CD14-positive monocyte (primary cell): Measurements from ENCODE around the gene RANBP10. TPM values are rescaled to one million over a fixed set of nuclear protein-coding genes. Genes with fewer than 3 reads are reported as not detected.

Experiments used
- DNase-seq, 3 donors: peaks; one replicate each; pipeline ENCODE4 v3.0.0-alpha.2; 2011 to 2022
- H2AFZ ChIP-seq: 2 replicates; pipeline ENCODE4 v1.6.0; 2012; ENCODE audit warnings: mild to moderate bottlenecking, low read depth, low read length, inconsistent platforms; ENCODE audit not compliant: insufficient read depth, poor library complexity, severe bottlenecking
- H3K27ac ChIP-seq, 2 donors: 1 replicate in 1 of 2; 2 replicates in 1 of 2; pipeline ENCODE4 v1.5.1; 2012 to 2013; ENCODE audit warnings: low read length in 2 of 2, control low read depth in 1 of 2, inconsistent platforms in 1 of 2, low read depth in 1 of 2, mild to moderate bottlenecking in 1 of 2
- H3K27me3 ChIP-seq, 2 donors: one replicate each; pipeline versions ENCODE4 v1.6.0 to v1.6.1; 2011 to 2013; ENCODE audit warnings: low read length in 2 of 2; ENCODE audit not compliant: control insufficient read depth in 2 of 2, insufficient read depth in 2 of 2
- H3K36me3 ChIP-seq, 2 donors: replicated peaks in 1 of 2; 1 replicate in 1 of 2; 2 replicates in 1 of 2; pipeline versions ENCODE4 v1.5.1 to v1.6.1; 2012 to 2013; ENCODE audit warnings: low read length in 2 of 2, control low read depth in 1 of 2, inconsistent platforms in 1 of 2, mild to moderate bottlenecking in 1 of 2; ENCODE audit not compliant: insufficient read depth in 2 of 2, control insufficient read depth in 1 of 2
- H3K4me1 ChIP-seq, 2 donors: 1 replicate in 1 of 2; 2 replicates in 1 of 2; pipeline versions ENCODE4 v1.5.1 to v1.6.1; 2012 to 2013; ENCODE audit warnings: low read length in 2 of 2, control low read depth in 1 of 2, inconsistent platforms in 1 of 2, mild to moderate bottlenecking in 1 of 2, moderate library complexity in 1 of 2; ENCODE audit not compliant: insufficient read depth in 2 of 2, control insufficient read depth in 1 of 2
- H3K4me2 ChIP-seq: replicated peaks from 2 replicates; pipeline ENCODE3; 2012; ENCODE audit warnings: low read length, moderate library complexity, mild to moderate bottlenecking; ENCODE audit not compliant: poor library complexity, severe bottlenecking; ENCODE audit errors: extremely low read depth
- H3K4me3 ChIP-seq, 3 experiments: fragments of 200-600 bp in 1 of 3; sonication (generic) in 1 of 3; replicated peaks in 1 of 3; 1 replicate in 2 of 3; 2 replicates in 1 of 3; pipeline ENCODE4 v1.5.1; 2011 to 2013; ENCODE audit warnings: low read length in 3 of 3, mild to moderate bottlenecking in 3 of 3, control low read depth in 2 of 3, low read depth in 2 of 3, inconsistent platforms in 1 of 3, moderate library complexity in 1 of 3
- H3K79me2 ChIP-seq: 2 replicates; pipeline ENCODE4 v1.6.0; 2012; ENCODE audit warnings: mild to moderate bottlenecking, control low read depth, inconsistent platforms, low read length, moderate library complexity; ENCODE audit not compliant: insufficient read depth
- H3K9ac ChIP-seq: 2 replicates; pipeline ENCODE4 v1.6.0; 2017; ENCODE audit warnings: low read length, mild to moderate bottlenecking; ENCODE audit not compliant: insufficient read depth, poor library complexity, severe bottlenecking
- H3K9me3 ChIP-seq, 2 donors: replicated peaks in 1 of 2; 1 replicate in 1 of 2; 2 replicates in 1 of 2; pipeline versions ENCODE4 v1.5.1 to v1.6.1; 2012 to 2013; ENCODE audit warnings: low read length in 2 of 2, control low read depth in 1 of 2; ENCODE audit not compliant: control insufficient read depth in 1 of 2, insufficient read depth in 1 of 2
- H4K20me1 ChIP-seq: 2 replicates; pipeline ENCODE4 v1.6.0; 2012; ENCODE audit warnings: mild to moderate bottlenecking, low read length, control low read depth, moderate library complexity; ENCODE audit not compliant: insufficient read depth
- H3K27ac Mint-ChIP-seq, 7 donors: one replicate each; pipeline ENCODE4 v1.8.0; 2020; ENCODE audit warnings: mild to moderate bottlenecking in 7 of 7, mixed read lengths in 7 of 7, moderate library complexity in 6 of 7, inconsistent platforms in 2 of 7
- H3K27me3 Mint-ChIP-seq, 3 donors: one replicate each; pipeline ENCODE4 v1.8.0; 2021 to 2022; ENCODE audit warnings: low read depth in 3 of 3, mild to moderate bottlenecking in 3 of 3, mixed read lengths in 3 of 3, moderate library complexity in 3 of 3, inconsistent platforms in 1 of 3
- H3K36me3 Mint-ChIP-seq, 2 donors: one replicate each; pipeline ENCODE4 v1.8.0; 2020; ENCODE audit warnings: mixed read lengths in 2 of 2, inconsistent platforms in 1 of 2, mild to moderate bottlenecking in 1 of 2
- H3K4me1 Mint-ChIP-seq: one replicate; pipeline ENCODE4 v1.8.0; 2020; ENCODE audit warnings: mild to moderate bottlenecking, mixed read lengths
- H3K4me3 Mint-ChIP-seq, 2 donors: one replicate each; pipeline ENCODE4 v1.8.0; 2020; ENCODE audit warnings: mild to moderate bottlenecking in 2 of 2, mixed read lengths in 2 of 2, moderate library complexity in 1 of 2
- H3K9me3 Mint-ChIP-seq, 7 donors: one replicate each; pipeline ENCODE4 v1.8.0; 2020 to 2022; ENCODE audit warnings: mixed read lengths in 7 of 7, mild to moderate bottlenecking in 6 of 7, moderate library complexity in 6 of 7, inconsistent platforms in 2 of 7
- CTCF ChIP-seq: fragments of 200-600 bp; IDR thresholded peaks from one replicate; pipeline ENCODE4 v1.8.0; 2022; ENCODE audit warnings: antibody characterized with exemption, mild to moderate bottlenecking
- WGBS: methylation state at CpG from one replicate; pipeline ENCODE4 v1.1.5; 2013; ENCODE audit warnings: missing lambda C conversion rate; ENCODE audit not compliant: insufficient coverage; 5-methylcytosine and 5-hydroxymethylcytosine counted together
- intact Hi-C, 2 donors: fragments of 100-400 bp; cut with micrococcal nuclease; formaldehyde crosslinking; loops; one replicate each; pipeline versions ENCODE4 v1.15.0 to v1.15.1; 2023
- polyA plus RNA-seq, 3 donors: library from polyadenylated mRNA; depleted of rRNA in 1 of 3; unstranded in 2 of 3; stranded (reverse) in 1 of 3; fragments of 300-500 nt in 2 of 3; fragments of >200 nt in 1 of 3; fragmentation: Illumina TruSeq in 2 of 3; gene quantifications; 1 replicate in 2 of 3; 2 replicates in 1 of 3; pipeline ENCODE4 v1.2.3, GENCODE V29; 2012 to 2021

RANBP10 gene
- polyA plus RNA-seq, 3 donors, result 6.4 to 16.7 (median 6.6) TPM

DNA sequence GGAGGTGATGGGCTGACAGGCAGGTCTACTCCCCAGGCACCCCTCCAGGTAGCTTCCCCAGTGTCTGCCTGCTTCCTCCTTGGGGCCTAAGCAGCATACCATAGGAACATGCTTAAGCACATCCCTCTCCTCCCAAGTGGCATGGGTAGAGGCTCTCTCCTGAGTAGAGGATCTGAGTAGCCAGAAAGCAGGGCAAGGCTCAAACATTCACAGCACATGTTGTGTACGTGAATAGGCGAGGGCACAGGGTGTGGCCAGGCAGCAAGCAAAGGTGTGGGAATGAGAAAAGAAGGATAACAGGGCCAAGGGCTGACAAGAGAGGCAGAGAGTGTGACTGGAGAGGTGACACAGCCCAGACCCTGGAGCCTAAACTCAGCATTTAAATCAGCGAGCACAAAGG, 57.5 kb downstream of the RANBP10 start:
- peak overlapping the region in 1 of 7 donors; percentile 33 for H3K27ac Mint-ChIP-seq
- peak overlapping the region in 1 of 2 donors; percentile 3 for H3K4me3 Mint-ChIP-seq

GRCh38 chr16:67746846-67747245, 59.5 kb downstream of the RANBP10 start:
- H3K9me3 Mint-ChIP-seq, result no peaks in the 10 kb centered on the region
- Histone ChIP-seq H3K4me2 (no peak overlapping the region), H3K79me2 (no peaks in the 10 kb centered on the region), H2AFZ (no peak overlapping the region), H3K36me3 (peaks cover 29% of the 10 kb centered on the region in 2 donors), H3K4me1 (no peaks in the 10 kb centered on the region), H3K9ac (no peak overlapping the region), H3K27me3 (no peaks in the 10 kb centered on the region), H3K27ac (no peak overlapping the region), H3K9me3 (no peaks in the 10 kb centered on the region), H3K4me3 (no peak overlapping the region), H4K20me1 (no peaks in the 10 kb centered on the region)
- no peak for TF ChIP-seq CTCF
- H3K4me3 Mint-ChIP-seq, result no peak overlapping the region
- intact Hi-C loops, result no loop called here
- no peaks in the 10 kb centered on the region for H3K27me3 Mint-ChIP-seq
- H3K4me1 Mint-ChIP-seq, result no peaks in the 10 kb centered on the region
- H3K27ac Mint-ChIP-seq, result no peak overlapping the region
- no peak for DNase-seq
- peaks cover 36 to 43% of the 10 kb centered on the region in 2 donors for H3K36me3 Mint-ChIP-seq

More for the DNA sequence above, 57.5 kb downstream of the RANBP10 start:
- TF ChIP-seq CTCF, result no peak
- Histone ChIP-seq H3K4me1 (no peaks in the 10 kb centered on the region), H3K36me3 (peaks cover 11 to 19% of the 10 kb centered on the region in 2 donors), H3K27ac (no peak overlapping the region), H3K27me3 (no peaks in the 10 kb centered on the region), H3K4me3 (no peak overlapping the region), H3K9ac (no peak overlapping the region), H2AFZ (no peak overlapping the region), H4K20me1 (no peaks in the 10 kb centered on the region), H3K4me2 (no peak overlapping the region), H3K9me3 (no peaks in the 10 kb centered on the region), H3K79me2 (no peaks in the 10 kb centered on the region)
- WGBS, result 100% methylated on average over 3 of the region's 3 CpGs
- no peaks in the 10 kb centered on the region for H3K4me1 Mint-ChIP-seq
- H3K9me3 Mint-ChIP-seq, result no peaks in the 10 kb centered on the region
- peaks cover 23 to 37% of the 10 kb centered on the region in 2 donors for H3K36me3 Mint-ChIP-seq
- intact Hi-C loops, result no loop called here
- H3K27me3 Mint-ChIP-seq, result no peaks in the 10 kb centered on the region
- no peak for DNase-seq
